ENCODE measurements around the gene PTGES2. TPM values are rescaled to one million over a fixed set of nuclear protein-coding genes. Genes with fewer than 3 reads are reported as not detected.

Gene PTGES2
- total and polyA plus RNA-seq, 9 of the 15 experiments (the other 6 are each of a cell fraction or from before 2014, with no cell fraction given) = 2.4 to 196 (median 90.1) TPM

DNA sequence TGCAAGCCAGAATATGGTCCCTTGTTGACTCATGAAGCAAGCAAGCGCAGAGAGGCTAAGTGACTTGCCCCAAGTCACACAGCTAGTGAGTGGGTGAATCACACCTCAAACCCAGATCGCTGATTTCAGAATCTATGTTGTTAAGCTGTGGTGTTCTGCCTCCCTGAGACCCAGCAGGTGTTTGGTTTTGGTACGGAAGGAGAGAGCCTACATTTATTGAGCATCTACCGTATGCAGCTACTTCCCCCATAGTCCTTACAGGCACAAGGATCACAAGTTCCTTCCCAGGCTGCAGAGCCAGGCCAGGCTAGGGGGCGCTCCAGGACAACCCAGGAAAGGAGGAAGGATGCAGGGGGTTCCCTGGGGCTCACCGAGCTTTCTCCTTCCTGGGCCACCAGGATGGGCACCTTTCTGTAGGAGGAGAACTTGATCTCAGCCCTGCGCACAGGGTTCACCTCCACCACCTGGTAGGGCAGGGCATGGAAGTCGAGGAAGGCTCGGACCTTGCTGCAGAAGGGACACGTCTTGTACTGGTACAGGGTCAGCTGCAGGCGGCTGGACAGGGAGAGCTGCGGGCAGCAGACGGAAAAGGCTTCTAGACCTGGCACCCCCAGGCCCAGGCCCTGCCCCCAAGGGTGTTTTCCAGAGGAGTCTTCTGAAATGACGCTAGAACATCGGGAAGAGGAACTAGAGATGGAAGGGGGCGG, 2.5 kb downstream of the PTGES2 start (continued):
- no peak for TF ChIP-seq MED1 (CRISPR knock-in tag; IDR thresholded peaks at IDR 0.05; ENCODE audit: borderline replicate concordance)
- TF ChIP-seq NFIC (IDR thresholded peaks at IDR 0.05) = no peak
- no peak for TF ChIP-seq NR2F6 (CRISPR knock-in tag; IDR thresholded peaks at IDR 0.05)
- no peak for TF ChIP-seq CGGBP1 (CRISPR knock-in tag; IDR thresholded peaks at IDR 0.05)
- peak; percentile 41; the same call in 1 of the 2 replicates for TF ChIP-seq KLF16 (IDR thresholded peaks at IDR 0.05)
- TF ChIP-seq HNRNPH1 (optimal IDR thresholded peaks at IDR 0.05; ENCODE audit: low read depth, low read length) = no peak
- TF ChIP-seq, protein P1, sequence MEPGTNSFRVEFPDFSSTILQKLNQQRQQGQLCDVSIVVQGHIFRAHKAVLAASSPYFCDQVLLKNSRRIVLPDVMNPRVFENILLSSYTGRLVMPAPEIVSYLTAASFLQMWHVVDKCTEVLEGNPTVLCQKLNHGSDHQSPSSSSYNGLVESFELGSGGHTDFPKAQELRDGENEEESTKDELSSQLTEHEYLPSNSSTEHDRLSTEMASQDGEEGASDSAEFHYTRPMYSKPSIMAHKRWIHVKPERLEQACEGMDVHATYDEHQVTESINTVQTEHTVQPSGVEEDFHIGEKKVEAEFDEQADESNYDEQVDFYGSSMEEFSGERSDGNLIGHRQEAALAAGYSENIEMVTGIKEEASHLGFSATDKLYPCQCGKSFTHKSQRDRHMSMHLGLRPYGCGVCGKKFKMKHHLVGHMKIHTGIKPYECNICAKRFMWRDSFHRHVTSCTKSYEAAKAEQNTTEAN (CRISPR knock-in tag; IDR thresholded peaks at IDR 0.05) = no peak
- no peak for TF ChIP-seq ZNF146 (CRISPR knock-in tag; IDR thresholded peaks at IDR 0.05; ENCODE audit: unreplicated experiment)
- TF ChIP-seq, protein P2, sequence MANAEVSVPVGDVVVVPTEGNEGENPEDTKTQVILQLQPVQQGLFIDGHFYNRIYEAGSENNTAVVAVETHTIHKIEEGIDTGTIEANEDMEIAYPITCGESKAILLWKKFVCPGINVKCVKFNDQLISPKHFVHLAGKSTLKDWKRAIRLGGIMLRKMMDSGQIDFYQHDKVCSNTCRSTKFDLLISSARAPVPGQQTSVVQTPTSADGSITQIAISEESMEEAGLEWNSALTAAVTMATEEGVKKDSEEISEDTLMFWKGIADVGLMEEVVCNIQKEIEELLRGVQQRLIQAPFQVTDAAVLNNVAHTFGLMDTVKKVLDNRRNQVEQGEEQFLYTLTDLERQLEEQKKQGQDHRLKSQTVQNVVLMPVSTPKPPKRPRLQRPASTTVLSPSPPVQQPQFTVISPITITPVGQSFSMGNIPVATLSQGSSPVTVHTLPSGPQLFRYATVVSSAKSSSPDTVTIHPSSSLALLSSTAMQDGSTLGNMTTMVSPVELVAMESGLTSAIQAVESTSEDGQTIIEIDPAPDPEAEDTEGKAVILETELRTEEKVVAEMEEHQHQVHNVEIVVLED (CRISPR knock-in tag; IDR thresholded peaks at IDR 0.05) = no peak
- TF ChIP-seq, protein P3, sequence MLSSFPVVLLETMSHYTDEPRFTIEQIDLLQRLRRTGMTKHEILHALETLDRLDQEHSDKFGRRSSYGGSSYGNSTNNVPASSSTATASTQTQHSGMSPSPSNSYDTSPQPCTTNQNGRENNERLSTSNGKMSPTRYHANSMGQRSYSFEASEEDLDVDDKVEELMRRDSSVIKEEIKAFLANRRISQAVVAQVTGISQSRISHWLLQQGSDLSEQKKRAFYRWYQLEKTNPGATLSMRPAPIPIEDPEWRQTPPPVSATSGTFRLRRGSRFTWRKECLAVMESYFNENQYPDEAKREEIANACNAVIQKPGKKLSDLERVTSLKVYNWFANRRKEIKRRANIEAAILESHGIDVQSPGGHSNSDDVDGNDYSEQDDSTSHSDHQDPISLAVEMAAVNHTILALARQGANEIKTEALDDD (IDR thresholded peaks at IDR 0.05) = no peak
- no peak for TF ChIP-seq POLR3A (IDR thresholded peaks at IDR 0.05; ENCODE audit: borderline replicate concordance, extremely low read depth, insufficient read depth, insufficient read length)
- TF ChIP-seq OTX1 (CRISPR knock-in tag; IDR thresholded peaks at IDR 0.05) = no peak
- no peak for TF ChIP-seq MAFF (IDR thresholded peaks at IDR 0.05; ENCODE audit: low read length)
- TF ChIP-seq JUN (IDR thresholded peaks at IDR 0.05; ENCODE audit: borderline replicate concordance, low read depth, low read length) = no peak
- 0 out of 2 replicates have a peak, but pooled peaks have one; percentile 51 for TF ChIP-seq JUN (CRISPR knock-in tag; IDR thresholded peaks at IDR 0.05; ENCODE audit: borderline replicate concordance)
- TF ChIP-seq ARID1B (IDR thresholded peaks at IDR 0.05) = 0 out of 2 replicates have a peak, but pooled peaks have one; percentile 11
- no peak for TF ChIP-seq ZNF184 (CRISPR knock-in tag; IDR thresholded peaks at IDR 0.05)
- TF ChIP-seq FOS (IDR thresholded peaks at IDR 0.05; ENCODE audit: extremely low read depth, insufficient read length) = no peak
- TF ChIP-seq PHF21A (IDR thresholded peaks at IDR 0.05; ENCODE audit: borderline replicate concordance, low read depth) = no peak
- 0 out of 2 replicates have a peak, but pooled peaks have one; percentile 15 for TF ChIP-seq CEBPG (CRISPR knock-in tag; IDR thresholded peaks at IDR 0.05)
- TF ChIP-seq CEBPG (tag; conservative IDR thresholded peaks at IDR 0.05 in 1 of 2, IDR thresholded peaks at IDR 0.05 in 1 of 2) = no peak
- no peak for TF ChIP-seq PCBP1 (IDR thresholded peaks at IDR 0.05; ENCODE audit: low read depth, low read length, poor library complexity, severe bottlenecking)
- TF ChIP-seq MCM7 (IDR thresholded peaks at IDR 0.05) = no peak
- TF ChIP-seq SMARCC2 (IDR thresholded peaks at IDR 0.05; ENCODE audit: low read depth) = no peak
- TF ChIP-seq E2F3 (CRISPR knock-in tag; IDR thresholded peaks at IDR 0.05) = no peak
- no peak for TF ChIP-seq HDAC3 (IDR thresholded peaks at IDR 0.05; ENCODE audit: borderline replicate concordance, partially characterized antibody)
- no peak for TF ChIP-seq ZBED1 (IDR thresholded peaks at IDR 0.05)
- TF ChIP-seq ZNF143 (CRISPR knock-in tag; IDR thresholded peaks at IDR 0.05) = 0 out of 2 replicates have a peak, but pooled peaks have one; percentile 42
